Gastroesophageal sphincter (tissue), 3 donors: ENCODE measurements around the gene DHRS12.

Source experiments
- POLR2A ChIP-seq, 2 donors: fragments of 450-650 bp; IDR thresholded peaks; one replicate each; pipeline ENCODE4 v1.6.1; 2017; ENCODE audit warnings: antibody characterized with exemption in 2 of 2, mild to moderate bottlenecking in 2 of 2, moderate library complexity in 1 of 2
- TF ChIP-seq, protein P1 (sequence below), 4 experiments: fragments of 200-600 bp in 2 of 4; fragments of 450-650 bp in 2 of 4; sonication (generic) in 1 of 4; IDR thresholded peaks; one replicate each; pipeline ENCODE4 v1.5.1; 2017 to 2019; ENCODE audit warnings: antibody characterized with exemption in 4 of 4, mild to moderate bottlenecking in 2 of 4, moderate library complexity in 2 of 4

DNA sequence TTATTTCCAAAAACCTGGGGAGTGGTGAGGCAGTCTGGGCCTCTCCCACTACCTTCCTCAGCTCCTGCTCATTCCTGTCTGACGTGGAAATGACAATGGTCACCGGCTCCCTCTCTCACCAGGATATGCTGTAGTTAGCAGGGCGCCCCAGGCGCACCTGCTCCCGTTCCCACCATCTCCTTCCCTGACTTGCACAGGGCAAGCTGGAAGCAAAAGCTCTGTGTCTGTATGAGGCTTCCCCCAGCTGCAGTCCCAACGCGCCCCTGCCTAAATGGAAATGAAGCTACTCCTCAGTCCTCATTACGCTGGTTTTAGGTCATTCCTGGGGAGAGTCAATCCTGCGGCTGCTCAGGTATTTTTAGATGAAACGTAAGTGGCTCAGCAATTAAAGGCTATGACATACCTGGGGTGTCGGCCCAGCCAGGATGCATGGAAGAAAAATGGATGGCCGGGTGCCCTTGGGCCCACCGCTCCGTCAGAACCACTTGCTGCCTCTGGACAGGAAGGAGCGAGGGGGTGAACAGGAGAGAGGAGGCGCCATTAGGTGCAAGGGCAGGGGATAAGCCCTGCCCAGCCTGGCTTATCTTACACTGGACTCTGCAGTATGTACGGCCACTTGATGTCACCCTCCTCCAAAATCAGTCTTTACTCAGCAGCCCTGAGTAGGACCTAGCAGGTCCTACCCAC is 32.4 kb downstream of the DHRS12 start:
- TF ChIP-seq, protein P1, sequence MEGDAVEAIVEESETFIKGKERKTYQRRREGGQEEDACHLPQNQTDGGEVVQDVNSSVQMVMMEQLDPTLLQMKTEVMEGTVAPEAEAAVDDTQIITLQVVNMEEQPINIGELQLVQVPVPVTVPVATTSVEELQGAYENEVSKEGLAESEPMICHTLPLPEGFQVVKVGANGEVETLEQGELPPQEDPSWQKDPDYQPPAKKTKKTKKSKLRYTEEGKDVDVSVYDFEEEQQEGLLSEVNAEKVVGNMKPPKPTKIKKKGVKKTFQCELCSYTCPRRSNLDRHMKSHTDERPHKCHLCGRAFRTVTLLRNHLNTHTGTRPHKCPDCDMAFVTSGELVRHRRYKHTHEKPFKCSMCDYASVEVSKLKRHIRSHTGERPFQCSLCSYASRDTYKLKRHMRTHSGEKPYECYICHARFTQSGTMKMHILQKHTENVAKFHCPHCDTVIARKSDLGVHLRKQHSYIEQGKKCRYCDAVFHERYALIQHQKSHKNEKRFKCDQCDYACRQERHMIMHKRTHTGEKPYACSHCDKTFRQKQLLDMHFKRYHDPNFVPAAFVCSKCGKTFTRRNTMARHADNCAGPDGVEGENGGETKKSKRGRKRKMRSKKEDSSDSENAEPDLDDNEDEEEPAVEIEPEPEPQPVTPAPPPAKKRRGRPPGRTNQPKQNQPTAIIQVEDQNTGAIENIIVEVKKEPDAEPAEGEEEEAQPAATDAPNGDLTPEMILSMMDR (IDR thresholded peaks at IDR 0.05) = no peak
- no peak for TF ChIP-seq POLR2A (IDR thresholded peaks at IDR 0.05)
